ENCODE measurements around the gene ADGRL2.

The ADGRL2 gene

GRCh38 chr1:81800695-81801650, at the start of gene ADGRL2:
Gene ADGRL2 (plus strand): TSS chr1:81800934. CDS start chr1:81836985, 36,051 bp downstream.
- H3K4me3 ChIP-seq (ENCODE audit: low read length): peak within 1 kb of the TSS; percentile 71
- no peak for TF ChIP-seq CTCF (conservative IDR thresholded peaks at IDR 0.05; ENCODE audit: low read length)
- DNase-seq (ENCODE audit: low read depth): peak; percentile 84

GRCh38 chr1:81752840-81753239, 47.9 kb upstream of the ADGRL2 start:
- H3K4me3 ChIP-seq (ENCODE audit: low read length): no peak overlapping the region
- DNase-seq (ENCODE audit: low read depth): no peak
- TF ChIP-seq CTCF (conservative IDR thresholded peaks at IDR 0.05; ENCODE audit: low read length): no peak

- DNase-seq (ENCODE audit: low read depth): no peak
- TF ChIP-seq CTCF (conservative IDR thresholded peaks at IDR 0.05; ENCODE audit: low read length): no peak
Measured at GRCh38 chr1:81754424-81754823, 46.3 kb upstream of the ADGRL2 start.

GRCh38 chr1:81756872-81757271, 43.9 kb upstream of the ADGRL2 start:
- no peak overlapping the region for H3K4me3 ChIP-seq (ENCODE audit: low read length)
- TF ChIP-seq CTCF (conservative IDR thresholded peaks at IDR 0.05; ENCODE audit: low read length): no peak
- peak; percentile 27 for DNase-seq (ENCODE audit: low read depth)

More at GRCh38 chr1:81754424-81754823, 46.3 kb upstream of the ADGRL2 start:
- H3K4me3 ChIP-seq (ENCODE audit: low read length): no peak overlapping the region

- DNase-seq (ENCODE audit: low read depth): peak; percentile 15
- TF ChIP-seq CTCF (conservative IDR thresholded peaks at IDR 0.05; ENCODE audit: low read length): no peak
- H3K4me3 ChIP-seq (ENCODE audit: low read length): no peak overlapping the region
Measured at GRCh38 chr1:81757398-81758020, 43.2 kb upstream of the ADGRL2 start.

GRCh38 chr1:81758181-81758580, 42.6 kb upstream of the ADGRL2 start:
- no peak for DNase-seq (ENCODE audit: low read depth)
- H3K4me3 ChIP-seq (ENCODE audit: low read length): no peak overlapping the region
- no peak for TF ChIP-seq CTCF (conservative IDR thresholded peaks at IDR 0.05; ENCODE audit: low read length)

All from AG10803 (cell line).